Liver (tissue), 3 donors: ENCODE results near the gene RSPRY1.

Experiments used
- CTCF ChIP-seq: fragments of 150-350 bp; IDR thresholded peaks from 2 replicates; pipeline ENCODE4 v1.5.1; 2017; ENCODE audit warnings: improper control_type of control experiment, low read depth, low read length; ENCODE audit not compliant: missing input control
- GABPA ChIP-seq, 2 donors: IDR thresholded peaks in 1 of 2; conservative IDR thresholded peaks in 1 of 2; 2 replicates each; pipeline ENCODE4 v1.6.1; 2016; ENCODE audit warnings: antibody characterized with exemption in 2 of 2, mild to moderate bottlenecking in 1 of 2, moderate library complexity in 1 of 2
- donor health status: healthy.
- donor health status: healthy.

- TF ChIP-seq GABPA (IDR thresholded peaks at IDR 0.05 in 1 of 2, conservative IDR thresholded peaks at IDR 0.05 in 1 of 2) (no peak), CTCF (no peak)
These were observed 18.6 kb upstream of the RSPRY1 start for GRCh38 chr16:57167538-57167937.
